Activated CD8-positive, alpha-beta memory T cell treated with anti-CD3 and anti-CD28 coated beads, Interleukin-2, amount 50 U/mL, for 1 hour (primary cell): ENCODE results near the gene SNX32.
"Not testable (repeated sequence)": the region's sequence is repeated elsewhere in the genome, so short reads cannot be mapped to it uniquely, and the experiment has no call there.

ENCODE experiments used
- DNase-seq: peaks from one replicate; pipeline ENCODE4 v3.0.0-alpha.2; 2020; ENCODE audit errors: extremely low read depth

The SNX32 gene

DNA sequence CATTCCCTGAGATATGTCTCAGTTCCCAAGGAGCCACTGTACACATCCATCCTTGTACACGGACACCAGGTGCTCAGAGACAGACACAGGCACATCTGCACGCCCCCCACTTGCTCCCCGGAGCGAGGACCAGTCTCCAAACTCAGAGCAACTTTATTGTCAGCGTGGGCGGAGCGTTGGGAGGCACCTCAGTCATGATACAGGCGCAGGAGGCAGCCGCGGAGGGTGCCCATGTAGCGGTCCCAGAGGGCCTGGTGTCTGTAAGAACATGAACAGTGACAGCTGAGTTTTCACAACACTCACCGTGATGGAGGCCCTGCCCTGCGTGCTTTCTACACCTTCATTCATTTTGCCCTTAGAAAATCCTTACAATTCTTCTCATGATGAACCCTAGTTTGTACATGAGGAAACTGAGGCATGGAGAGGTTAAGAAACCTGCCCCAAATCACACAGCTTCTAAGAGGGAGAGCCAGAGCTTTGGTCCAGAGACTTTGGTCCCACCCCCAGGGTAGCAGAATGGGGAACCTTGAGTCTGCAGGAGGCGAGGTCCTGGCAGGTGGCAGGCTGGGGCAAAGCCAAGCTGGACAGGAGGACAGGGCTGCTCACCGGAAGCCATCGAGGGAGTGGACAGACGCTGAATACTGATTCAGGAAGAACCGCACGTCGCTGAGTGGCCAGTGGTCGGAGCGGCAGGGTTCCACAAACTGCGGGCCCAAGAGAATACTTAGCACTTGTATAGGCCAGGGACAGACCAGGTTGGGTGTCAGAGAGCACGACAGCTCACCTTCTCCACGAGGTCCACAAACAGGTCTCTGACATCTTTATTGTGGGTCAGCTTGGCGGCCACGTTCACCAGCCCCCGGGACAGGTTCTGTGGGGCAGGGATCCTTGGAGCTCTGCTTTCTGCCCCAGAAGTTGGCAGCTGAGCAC lies 50.3 kb downstream of the SNX32 start:
- DNase-seq, result no peak

DNA sequence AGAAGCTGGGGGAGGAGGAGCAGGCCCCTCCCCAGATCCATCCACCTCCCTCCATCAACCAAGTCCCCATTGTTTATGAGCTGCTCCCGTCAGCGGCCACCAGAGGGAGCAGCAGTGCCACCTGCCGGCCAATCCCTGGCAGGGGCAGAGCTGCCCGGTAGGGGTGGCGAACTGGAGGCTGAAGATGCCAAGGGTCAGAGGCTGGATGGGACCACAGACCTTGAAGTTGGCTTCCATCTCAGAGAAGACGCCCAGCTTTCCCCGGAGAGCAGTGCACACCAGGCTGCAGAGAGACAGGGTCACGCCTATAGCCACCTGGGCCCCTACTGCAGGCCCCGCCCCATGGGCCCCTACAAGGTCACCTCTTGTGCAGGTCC lies 50.9 kb downstream of the SNX32 start:
- DNase-seq, result no peak

DNA sequence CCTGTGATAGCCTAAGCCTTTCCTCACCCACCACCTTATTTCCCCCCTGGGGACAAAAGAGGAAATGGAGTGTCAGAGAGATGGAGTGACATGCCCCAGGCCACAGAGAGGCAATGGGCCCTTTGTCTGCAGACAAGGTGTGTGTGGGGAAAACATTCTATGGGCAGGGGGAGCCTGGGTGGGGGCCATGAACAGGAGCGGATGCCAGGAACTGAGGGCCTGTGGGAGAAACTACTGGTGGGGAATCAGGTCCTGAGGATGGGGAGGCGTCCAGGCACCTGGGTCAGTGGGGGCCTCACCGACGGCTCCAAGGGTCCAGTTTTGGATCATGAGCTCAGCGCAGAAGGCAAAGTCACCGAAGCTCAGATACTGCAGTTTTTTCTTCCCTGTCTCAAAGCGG lies 51.5 kb downstream of the SNX32 start:
- DNase-seq, result no peak

DNA sequence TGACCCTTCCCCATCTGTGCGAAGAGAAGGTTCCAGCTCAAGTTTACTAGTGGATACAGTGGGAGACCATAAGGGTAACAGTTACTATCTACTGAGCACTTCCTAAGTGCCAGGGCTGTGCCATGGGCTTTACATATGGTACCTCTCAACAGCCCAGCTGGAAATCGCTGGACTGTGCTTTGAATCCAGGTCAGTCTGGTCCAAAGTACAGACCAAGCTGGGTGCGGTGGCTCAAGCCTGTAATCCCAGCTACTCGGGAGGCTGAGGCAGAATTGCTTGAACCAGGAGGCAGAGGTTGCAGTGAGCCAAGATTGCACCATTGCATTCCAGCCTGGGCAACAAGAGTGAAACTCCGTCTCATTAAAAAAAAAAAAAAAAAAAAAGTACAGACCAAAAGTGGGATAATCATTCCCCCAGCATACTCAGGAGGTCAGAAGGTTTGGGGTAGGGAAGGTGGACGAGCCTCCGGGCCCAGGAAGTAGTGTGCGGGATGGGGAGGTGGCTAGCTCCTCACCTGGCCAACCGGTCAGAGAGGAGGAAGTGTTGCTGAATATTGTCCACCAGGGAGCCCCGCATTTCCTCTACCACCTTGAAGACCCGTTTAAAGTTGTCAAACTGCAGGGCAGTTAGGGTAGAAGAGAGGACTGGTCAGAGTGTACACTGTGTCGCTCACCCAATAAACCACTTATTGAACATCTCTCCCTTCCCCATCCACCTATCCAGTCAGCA lies 52.2 kb downstream of the SNX32 start:
- DNase-seq, result no peak

DNA sequence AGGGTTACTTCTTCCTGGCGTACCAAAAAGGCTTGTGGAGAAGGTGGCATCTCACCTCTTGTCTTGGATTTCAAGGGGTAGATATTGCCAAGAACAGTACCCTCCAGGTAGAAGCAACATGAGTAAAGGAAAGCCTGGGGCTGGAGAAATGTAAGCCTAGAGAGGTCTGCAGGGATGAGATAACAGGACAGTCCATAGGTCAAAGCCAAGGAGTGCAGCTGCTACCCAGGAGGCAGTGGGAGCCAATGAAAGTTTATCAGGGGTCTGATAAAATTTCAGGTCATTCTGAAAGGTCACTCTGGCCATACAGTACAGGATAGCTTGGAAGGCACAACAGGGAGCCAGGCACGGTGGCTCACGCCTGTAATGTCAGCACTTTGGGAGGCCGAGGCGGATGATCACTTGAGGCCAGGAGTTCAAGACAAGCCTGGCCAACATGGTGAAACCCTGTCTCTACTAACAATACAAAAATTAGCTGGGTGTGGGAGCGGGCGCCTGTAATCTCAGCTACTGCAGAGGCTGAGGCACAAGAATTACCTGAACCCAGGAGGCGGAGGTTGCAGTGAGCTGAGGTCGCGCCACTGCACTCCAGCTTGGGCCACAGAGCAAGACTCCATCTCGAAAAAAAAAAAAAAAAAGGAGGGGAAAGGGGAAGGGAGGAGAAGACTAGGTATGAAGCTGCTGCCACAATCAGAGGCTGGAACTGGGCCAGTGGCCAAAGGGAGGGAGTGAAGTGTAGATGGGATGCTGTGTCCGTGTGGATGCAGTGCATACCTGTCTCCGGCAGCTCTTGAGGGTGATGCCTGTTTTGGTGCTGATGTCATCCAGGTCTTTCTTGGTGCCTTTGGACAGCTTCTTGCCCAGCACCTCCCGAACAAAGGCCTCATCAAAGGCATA lies 53.3 kb downstream of the SNX32 start:
- no peak for DNase-seq

DNA sequence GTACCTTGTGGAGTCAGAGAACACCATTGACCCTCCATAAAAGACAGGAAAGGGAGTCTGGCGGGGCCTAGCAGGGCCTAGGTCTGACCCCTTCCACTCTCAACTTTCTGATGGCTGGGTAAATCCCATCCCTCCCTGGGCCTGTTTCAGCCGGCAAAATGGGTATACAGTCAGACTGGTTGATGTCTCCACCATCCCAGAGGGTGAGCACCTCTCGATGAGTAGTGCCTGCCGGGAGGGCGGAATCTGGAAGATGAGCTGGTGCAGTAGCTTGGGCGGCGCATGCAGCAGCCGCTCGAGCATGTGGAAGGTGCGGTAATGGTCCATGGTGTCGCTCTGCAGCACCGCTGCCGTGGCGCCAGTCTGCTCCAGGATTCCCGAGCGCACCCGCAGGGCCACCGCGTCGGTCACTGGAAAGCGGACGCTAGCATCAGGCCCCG lies 54.0 kb downstream of the SNX32 start:
- no peak for DNase-seq

DNA sequence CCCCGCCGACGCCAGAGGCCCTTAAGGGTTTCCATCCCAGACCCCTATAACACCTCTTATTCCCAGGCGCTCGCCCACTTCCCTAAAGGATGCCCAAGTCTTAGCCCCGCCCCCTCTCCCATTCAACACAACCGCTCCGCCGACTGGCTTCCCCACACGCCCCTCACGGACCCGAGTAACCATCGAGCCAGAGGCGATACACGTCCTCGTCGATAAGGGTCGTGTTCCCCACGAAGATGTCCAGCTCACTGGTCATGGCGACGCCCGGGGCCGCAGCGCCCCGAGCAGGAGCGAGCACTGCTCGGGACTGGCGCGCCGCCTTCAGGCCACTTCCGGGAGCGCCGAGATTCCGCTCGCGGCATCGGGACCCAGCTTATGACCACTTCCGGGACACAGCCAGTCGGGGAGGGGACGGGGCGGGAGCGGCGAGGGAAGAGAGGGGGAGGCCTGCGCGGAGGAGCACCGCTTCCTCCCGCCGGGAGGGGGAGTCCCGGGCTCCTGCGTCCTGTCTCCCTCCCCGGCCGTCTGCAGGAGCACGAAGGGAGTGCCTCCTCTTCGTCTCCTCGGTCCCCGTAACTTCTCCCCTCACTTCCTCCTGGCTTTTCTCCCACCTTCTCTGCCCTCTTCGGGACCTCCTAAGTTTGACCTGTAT lies 54.5 kb downstream of the SNX32 start, which contains the start of gene FIBP:
Gene FIBP (minus strand): TSS at position 309 of the 652 bp plus-strand sequence. CDS start 53 bp downstream, at position 256.
- peak; percentile 91 for DNase-seq

DNA sequence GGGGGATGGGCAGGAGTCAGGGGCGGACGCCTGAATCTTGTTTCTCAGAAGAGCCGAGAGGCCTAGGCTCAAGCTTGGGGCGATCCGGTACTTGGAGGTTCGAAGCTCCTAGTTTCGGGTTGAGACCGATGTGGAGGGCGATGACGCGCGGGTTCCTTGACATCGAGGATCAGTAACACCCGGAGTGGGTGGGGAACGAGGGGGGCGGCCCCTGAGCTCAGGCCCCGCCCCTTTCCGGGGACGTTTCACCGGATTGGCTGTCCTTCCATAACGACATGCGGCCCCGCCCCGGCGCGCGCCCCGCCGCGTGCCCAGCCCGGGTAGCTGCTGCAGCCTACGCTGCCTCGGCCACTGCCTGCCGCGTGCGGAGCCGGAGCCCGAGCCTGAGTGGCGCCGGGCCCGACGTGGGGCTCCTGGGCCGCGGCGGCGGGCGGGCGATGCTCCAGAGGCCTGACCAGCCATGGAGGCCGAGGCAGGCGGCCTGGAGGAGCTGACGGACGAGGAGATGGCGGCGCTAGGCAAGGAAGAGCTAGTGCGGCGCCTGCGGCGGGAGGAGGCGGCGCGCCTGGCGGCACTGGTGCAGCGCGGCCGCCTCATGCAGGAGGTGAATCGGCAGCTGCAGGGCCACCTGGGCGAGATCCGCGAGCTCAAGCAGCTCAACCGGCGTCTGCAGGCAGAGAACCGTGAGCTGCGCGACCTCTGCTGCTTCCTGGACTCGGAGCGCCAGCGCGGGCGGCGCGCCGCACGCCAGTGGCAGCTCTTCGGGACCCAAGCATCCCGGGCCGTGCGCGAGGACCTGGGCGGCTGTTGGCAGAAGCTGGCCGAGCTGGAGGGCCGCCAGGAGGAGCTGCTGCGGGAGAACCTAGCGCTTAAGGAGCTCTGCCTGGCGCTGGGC lies 56.8 kb downstream of the SNX32 start, which contains the start of gene CCDC85B:
Gene CCDC85B (plus strand): TSS at position 350 of the 895 bp plus-strand sequence. CDS start 111 bp downstream, at position 461.
- DNase-seq, result peak; percentile 93

DNA sequence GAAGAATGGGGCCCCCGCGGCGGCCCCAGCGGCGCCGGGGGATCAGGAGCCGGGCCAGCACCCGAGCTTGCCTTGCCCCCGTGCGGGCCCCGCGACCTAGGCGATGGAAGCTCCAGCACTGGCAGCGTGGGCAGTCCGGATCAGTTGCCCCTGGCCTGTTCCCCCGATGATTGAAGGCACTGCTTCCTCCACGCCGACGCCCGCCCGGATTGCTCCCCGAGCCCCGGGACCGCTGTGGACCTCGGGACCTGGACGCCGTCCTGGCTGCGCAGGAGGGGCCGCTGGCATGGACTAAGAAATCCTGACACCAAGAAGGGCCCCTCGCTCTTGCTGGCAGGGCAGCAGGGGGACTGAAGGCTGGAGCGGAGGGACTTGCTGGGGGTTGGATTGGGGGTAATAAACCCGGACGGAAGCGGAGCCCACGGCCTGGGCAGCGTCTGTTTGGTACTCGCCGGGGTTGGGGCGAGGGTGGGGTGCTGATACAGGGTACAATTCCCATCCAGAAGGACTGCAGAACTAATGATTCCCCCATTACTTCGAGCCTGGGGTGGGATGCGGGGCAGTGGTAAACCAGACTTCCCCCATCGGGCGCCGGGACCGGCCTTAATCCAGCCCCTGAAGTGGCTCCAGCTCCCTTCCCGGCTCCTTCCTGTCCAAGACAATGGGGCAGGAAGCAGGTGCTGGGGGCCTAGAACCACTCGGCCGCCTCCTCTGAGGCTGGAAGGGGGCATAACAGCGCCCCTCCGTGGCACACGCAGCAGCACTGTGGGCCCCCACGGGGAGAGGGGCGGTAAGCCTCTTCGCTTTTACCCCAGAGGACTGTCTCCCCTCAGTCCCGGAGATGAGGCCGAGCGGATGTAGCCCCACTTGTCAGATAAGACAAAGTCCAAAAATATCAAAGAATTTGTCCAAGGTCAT lies 57.7 kb downstream of the SNX32 start:
- DNase-seq, result no peak

DNA sequence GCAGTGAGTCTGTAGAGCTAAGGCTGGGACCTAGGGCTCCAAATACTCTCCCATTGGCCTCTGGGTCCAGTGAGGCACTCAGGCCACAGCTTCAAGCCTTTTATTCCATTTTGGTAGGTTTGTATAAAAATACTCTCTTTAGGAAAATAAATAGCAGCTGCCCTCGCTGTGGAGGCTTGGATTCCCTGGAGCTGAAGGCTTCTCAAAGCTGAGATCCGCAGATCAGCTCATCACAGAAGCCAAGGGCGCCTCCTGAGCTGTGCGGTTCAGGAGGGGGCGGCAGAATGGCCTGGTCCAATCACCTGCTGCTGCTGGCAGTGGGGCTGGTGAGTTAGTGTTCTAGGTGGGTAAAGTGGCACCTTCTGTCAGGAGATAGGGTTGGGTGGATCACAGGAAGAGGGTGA lies 58.4 kb downstream of the SNX32 start:
- not testable (repeated sequence) for DNase-seq

DNA sequence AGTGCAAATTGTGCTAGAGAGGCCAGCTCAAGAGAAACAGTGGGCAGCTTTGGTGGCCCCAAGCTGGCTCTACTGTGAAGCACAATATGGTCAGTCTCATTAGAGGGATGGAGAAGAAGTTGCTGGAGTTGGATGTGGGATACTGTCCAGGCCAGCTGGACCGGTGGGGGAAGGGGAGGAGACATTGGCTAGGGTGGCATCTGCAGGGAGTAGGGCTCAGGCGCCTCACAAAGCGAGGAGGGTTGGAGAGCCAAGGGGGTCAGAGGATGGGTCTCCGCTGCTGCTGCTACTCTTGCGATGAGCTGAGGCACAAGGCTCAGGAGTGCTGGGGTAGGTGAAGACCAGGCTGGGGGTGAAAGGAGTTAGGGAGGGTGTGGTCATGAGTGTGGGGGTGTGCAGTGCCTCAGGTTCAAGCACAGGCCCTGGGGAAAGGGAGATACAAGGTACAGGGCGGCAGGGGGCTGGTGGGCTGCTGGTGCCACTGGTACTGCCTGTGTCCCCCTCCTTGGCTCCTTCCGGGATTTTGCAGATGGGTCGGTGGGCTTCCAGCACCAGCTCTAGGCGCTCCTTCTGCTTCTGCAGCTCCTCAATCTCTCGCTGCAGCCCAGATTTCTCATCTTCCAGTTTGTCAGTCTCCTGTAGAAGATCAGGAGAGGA lies 59.0 kb downstream of the SNX32 start:
- no peak for DNase-seq

DNA sequence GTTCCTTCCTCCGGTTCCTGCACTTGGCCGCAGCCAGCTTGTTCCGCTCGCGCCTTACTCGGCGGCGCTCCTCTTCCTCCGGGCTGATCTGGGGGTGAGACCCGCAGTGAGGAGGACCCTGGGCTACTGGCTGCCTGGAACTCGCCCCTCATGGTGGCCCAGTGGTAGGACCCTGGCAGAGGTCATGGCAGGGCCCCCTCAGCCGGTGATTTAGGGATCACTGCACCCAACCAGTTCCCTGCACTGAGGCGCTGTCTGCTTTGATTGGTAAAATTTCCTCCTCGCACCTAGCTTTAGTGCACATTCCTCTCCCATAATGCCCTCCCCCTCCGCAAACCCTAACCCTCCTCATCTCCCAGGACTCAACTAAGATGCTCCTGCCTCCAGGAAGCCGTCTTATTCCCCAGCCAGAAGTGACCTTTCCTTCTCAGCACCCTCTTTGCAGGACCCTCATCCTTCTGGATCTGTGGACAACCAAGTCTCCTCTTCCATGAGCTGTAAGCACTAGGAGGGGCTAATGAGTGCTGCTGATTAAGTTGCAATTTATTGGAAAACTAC lies 60.4 kb downstream of the SNX32 start:
- no peak for DNase-seq

DNA sequence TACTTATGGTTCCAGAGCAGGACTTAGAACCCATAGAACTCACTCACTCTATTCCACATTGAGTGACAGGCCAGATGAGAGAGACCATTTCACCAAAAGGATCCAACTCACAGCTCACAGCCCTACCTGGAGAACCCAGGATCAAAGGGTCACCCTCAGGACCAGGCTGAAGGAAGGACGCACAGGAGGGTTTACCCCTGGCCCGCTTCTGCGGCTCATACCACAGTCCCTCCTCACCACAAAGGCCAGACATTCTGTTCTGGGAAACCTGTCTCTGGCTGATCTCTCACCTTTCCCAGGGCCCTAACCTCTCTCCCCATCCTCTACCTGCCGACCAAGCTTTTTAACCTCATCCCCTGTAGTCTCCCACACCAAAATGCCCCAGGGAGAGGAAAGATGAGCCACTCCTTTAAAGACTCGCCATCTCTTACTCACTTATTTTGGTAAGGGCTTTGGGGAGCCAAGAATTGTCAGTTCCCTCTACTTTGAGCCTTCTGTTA lies 61.8 kb downstream of the SNX32 start:
- DNase-seq, result no peak

DNA sequence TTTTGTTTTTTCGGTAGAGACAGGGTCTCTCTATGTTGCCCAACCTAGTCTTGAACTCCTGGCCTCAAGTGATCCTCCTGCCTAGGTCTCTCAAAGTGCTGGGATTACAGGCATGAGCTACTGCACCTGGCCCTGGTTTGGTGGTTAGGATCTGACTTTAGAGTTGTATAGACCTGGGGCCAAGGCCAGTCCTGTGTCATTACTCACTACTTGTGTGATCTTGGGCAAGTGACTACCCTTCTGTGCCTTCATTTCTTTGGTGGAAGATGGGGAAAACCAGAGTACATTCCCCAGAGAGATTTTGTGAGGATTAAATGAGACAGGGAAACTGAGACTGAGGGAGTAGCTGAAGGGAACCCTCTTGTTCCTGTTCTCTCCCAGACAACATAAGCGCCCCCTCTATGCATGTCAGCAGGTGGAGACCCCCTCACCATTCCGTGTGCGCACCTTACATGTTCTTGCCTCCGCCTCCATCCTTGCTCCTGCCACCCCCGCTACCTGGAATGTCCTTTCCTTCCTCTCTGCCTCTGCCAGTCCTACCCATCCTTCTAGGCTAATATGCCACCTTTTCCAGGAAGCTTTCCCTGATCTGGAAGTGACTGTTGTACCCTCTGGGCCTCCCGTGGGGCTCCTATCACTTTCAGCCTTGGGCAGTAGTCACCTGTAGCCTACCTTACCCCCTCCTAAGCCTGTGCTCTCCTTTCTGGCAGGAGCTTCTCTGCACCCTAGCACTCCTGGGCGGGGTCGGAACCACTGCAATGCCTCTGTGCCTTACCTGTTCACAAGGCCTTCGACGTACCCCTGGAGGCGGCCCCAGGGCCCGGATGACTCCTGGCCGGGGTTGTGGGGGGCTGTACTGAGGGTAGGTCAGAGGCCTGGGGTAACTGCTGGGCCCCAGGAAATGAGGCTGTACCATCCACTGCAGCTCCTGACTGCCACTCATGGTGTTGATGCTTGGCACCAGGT lies 62.6 kb downstream of the SNX32 start:
- no peak for DNase-seq

DNA sequence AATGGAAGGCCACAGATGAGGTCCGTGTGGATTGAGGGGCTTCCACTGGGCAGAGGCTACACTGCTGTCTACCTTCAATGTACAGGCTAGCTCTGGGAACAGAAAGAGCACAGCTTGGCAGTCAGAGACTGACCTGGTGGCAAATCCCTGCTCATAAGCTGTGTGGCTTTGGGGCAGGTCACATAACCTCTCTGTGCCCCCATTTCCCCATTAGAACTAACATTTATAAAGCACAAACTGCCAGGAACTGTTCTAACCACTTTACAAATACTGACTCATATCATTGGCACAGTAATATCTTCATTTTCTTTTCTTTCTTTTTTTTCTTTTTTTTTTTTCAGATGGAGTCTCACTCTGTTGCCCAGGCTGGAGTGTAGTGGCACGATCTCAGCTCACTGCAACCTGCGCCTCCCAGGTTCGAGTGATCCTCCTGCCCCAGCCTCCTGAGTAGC lies 63.3 kb downstream of the SNX32 start:
- DNase-seq, result no peak

DNA sequence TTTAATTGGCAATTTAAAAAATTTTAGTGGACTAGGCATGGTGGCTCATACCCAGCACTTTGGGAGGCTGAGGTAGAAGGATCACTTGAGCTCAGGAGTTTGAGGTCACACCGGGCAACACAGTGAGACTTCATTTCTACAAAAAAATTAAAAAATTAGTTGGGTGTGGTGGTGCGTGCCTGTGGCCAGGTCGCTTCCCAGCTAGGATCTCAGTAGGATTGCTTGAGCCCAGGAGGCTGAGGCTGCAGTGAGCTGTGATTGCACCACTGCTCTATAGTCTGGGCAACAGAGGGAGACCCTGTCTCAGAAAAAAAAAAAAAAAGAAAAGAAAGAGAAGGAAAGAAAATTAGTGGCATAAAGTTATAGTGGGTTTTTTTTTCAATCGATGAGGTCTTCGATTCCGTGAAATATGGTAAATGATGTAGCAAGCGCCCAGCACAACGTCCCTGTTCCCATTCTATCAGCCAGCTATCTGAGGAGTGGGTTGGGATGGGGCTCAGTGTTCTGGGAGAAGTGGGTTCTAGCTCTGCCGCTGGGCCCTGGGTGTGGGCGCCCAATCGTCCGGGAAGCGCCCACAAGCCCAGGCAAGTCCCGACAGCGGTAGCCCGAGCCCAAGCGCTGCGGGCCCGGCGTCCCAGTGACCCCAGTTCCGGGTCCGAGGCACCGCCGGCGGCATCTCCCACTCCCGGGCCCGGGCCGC lies 65.0 kb downstream of the SNX32 start:
- no peak for DNase-seq
